C4-2B (cell line): ENCODE data around the gene BMP7.
"Not testable (repeated sequence)": the region's sequence is repeated elsewhere in the genome, so short reads cannot be mapped to it uniquely, and the experiment has no call there.

Experiments
- H3K27ac ChIP-seq: fragments of 450-650 bp; 2 replicates; pipeline ENCODE4 v1.5.1; 2017
- ZFX ChIP-seq: fragments of 450-650 bp; IDR thresholded peaks from 2 replicates; pipeline ENCODE4 v1.6.1; 2017
- TF ChIP-seq, protein P1 (sequence below): fragments of 450-650 bp; conservative IDR thresholded peaks from 2 replicates; pipeline ENCODE4 v1.5.1; 2017; ENCODE audit warnings: mild to moderate bottlenecking

BMP7 gene

GRCh38 chr20:57287901-57288300, 21.5 kb upstream of the BMP7 start:
- H3K27ac ChIP-seq: no peak overlapping the region
- no peak for TF ChIP-seq ZFX
- TF ChIP-seq, protein P1, sequence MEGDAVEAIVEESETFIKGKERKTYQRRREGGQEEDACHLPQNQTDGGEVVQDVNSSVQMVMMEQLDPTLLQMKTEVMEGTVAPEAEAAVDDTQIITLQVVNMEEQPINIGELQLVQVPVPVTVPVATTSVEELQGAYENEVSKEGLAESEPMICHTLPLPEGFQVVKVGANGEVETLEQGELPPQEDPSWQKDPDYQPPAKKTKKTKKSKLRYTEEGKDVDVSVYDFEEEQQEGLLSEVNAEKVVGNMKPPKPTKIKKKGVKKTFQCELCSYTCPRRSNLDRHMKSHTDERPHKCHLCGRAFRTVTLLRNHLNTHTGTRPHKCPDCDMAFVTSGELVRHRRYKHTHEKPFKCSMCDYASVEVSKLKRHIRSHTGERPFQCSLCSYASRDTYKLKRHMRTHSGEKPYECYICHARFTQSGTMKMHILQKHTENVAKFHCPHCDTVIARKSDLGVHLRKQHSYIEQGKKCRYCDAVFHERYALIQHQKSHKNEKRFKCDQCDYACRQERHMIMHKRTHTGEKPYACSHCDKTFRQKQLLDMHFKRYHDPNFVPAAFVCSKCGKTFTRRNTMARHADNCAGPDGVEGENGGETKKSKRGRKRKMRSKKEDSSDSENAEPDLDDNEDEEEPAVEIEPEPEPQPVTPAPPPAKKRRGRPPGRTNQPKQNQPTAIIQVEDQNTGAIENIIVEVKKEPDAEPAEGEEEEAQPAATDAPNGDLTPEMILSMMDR: no peak

GRCh38 chr20:57287007-57287880, 20.8 kb upstream of the BMP7 start:
- TF ChIP-seq ZFX: no peak
- TF ChIP-seq, protein P1: no peak
- no peak overlapping the region for H3K27ac ChIP-seq

DNA sequence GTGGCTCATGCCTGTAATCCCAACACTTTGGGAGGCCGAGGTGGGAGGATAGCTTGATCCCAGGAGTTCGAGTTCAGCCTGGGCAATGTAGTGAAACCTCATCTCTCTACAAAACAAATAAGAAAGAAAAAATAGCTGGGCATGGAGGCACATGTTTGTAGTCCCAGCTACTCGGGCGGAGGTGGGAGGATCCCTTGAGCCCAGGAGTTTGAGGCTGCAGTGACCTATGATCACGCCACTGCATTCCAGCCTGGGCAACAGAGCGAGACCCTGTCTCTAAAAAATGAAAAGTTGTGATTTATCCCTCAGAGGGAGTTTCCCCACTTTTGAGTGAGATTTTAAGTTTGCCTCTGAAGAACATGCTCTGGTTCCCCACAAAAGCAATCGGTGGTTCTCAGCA, 17.4 kb upstream of the BMP7 start:
- no peak overlapping the region for H3K27ac ChIP-seq
- TF ChIP-seq, protein P1: no peak
- TF ChIP-seq ZFX: no peak

DNA sequence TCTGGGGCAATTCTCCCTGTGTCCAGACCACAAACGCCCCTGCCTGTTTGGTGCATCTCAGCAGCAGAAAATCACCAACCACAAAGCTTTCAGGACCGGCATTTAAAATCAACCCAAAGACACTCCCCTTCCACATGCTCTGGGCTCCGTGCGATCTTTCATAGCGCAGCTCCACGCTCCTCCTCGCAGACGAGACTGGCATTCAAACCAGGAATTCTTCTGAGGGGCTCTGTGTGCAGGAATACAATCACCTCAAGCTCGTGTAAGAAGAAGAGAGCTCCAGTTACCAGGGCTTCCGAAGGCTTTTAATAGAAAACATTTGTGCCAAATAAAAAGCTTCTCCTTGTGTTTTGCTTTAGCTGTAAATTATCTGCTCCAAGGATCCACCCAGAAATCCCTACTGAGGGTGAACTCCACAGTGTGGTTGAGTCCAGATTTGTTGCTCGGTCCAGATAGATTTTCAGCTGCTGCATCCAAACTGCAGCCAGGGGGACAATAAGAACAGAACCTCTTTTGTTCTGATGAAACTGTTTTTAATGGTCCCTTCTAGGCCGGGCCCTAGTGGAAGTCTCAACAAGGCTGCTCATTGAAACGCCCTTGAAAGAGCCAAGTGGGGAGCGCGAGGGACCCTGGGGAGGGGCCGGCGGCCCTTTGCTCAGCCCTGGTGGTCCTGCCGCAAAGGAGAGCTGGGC, 16.4 kb upstream of the BMP7 start:
- no peak for TF ChIP-seq ZFX
- TF ChIP-seq, protein P1: no peak

GRCh38 chr20:57281900-57282299, 15.5 kb upstream of the BMP7 start:
- no peak overlapping the region for H3K27ac ChIP-seq
- TF ChIP-seq ZFX: no peak
- TF ChIP-seq, protein P1: no peak

More for the DNA sequence above, 16.4 kb upstream of the BMP7 start:
- no peak overlapping the region for H3K27ac ChIP-seq

- no peak overlapping the region for H3K27ac ChIP-seq
- no peak for TF ChIP-seq ZFX
- TF ChIP-seq, protein P1: no peak
Observed at GRCh38 chr20:57280221-57280620, 13.8 kb upstream of the BMP7 start.

DNA sequence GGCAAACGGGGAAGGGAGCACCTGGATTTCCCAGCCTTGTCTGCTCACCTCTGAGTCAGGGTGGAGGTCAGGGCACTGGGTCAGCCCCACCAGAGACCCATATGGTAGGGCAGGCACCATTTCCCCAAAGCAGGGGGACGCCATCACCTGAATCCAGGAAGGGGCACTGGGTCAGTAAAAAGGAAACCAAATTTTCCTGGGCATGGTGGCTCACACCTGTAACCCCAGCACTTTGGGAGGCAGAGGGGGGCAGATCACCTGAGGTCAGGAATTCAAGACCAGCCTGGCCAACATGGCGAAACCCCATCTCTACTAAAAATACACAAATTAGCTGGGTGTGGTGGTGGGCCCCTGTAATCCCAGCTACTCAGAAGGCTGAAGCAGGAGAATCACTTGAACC, 13.1 kb upstream of the BMP7 start:
- not testable (repeated sequence) for H3K27ac ChIP-seq
